ENCODE results near the gene TCEA3. TPM values are rescaled to one million over a fixed set of nuclear protein-coding genes. Genes with fewer than 3 reads are reported as not detected.
A peak's percentile ranks its signal among the peaks of the same experiment; 100 is the strongest.

Gene TCEA3
- total RNA-seq, 2 donors from 2014 or later: 110 to 140 TPM

DNA sequence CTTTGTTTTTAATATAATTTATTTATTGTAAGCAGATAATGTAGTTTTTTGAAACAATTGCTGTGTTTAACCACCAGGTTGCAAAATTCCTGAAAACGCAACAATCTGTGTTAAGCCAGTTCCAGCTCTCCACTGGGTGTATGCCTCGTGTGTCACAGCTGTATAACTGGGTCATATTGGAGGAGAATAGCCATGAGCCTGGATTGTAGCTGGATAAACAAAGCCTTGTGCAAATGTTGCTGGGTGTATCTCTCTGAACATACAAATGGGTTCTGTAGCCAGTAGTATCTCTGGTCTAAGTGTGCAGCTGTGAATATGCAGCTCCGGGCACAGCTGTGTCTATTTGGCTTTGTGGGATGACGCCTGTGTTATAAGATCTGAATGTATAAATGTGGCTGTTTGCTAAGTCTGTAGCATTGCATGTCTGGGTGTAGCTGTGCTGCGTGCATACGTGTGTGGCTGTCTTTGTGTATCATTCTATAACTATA lies 2.8 kb downstream of the TCEA3 start:
- ATAC-seq (peak; percentile 53), DNase-seq (peak; percentile 64 to 90 (median 84))
- WGBS, 2 donors: 15 to 19% methylated on average over 6 of the region's 6 CpGs
- H3K4me3 ChIP-seq: peak overlapping the region in 1 of 2 donors; percentile 8
- TF ChIP-seq POLR2A (IDR thresholded peaks at IDR 0.05): peak; percentile 67 to 84 (median 84)
- TF ChIP-seq, protein P1, sequence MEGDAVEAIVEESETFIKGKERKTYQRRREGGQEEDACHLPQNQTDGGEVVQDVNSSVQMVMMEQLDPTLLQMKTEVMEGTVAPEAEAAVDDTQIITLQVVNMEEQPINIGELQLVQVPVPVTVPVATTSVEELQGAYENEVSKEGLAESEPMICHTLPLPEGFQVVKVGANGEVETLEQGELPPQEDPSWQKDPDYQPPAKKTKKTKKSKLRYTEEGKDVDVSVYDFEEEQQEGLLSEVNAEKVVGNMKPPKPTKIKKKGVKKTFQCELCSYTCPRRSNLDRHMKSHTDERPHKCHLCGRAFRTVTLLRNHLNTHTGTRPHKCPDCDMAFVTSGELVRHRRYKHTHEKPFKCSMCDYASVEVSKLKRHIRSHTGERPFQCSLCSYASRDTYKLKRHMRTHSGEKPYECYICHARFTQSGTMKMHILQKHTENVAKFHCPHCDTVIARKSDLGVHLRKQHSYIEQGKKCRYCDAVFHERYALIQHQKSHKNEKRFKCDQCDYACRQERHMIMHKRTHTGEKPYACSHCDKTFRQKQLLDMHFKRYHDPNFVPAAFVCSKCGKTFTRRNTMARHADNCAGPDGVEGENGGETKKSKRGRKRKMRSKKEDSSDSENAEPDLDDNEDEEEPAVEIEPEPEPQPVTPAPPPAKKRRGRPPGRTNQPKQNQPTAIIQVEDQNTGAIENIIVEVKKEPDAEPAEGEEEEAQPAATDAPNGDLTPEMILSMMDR (IDR thresholded peaks at IDR 0.05): peak in 5 of 7 experiments; percentile 10 to 47 (median 33)
- H3K27me3 ChIP-seq: no peaks in the 10 kb centered on the region
- intact Hi-C loops (cut with DNase I): no loop called here
- peak overlapping the region; percentile 89 to 97 (median 96) for H3K27ac ChIP-seq
- no peaks in the 10 kb centered on the region for H3K36me3 ChIP-seq (replicated peaks in 1 of 2; ENCODE audit: insufficient read depth in 1 of 2, low read depth in 2 of 2)
- no peaks in the 10 kb centered on the region for H3K9me3 ChIP-seq
- H3K4me1 ChIP-seq: peaks cover 80% of the 10 kb centered on the region

DNA sequence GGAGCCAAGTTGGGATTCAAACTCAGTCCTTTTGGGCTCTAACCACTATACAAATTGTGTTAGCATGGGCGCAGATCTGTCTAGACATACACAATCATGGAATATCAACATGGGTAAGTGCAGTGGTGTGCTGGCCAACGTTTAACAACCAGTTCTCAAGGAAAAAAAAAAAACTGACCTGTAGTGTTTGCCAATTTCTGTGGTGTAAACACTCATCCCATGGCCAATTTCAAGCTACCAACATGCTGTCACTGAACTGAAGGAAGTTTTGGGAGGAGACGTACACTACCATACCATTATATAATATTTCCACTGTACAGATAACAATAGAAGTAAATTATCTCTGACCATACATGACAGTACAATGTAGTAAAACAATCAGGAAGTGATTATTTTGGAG lies 3.2 kb downstream of the TCEA3 start:
- Histone ChIP-seq H3K27me3 (no peaks in the 10 kb centered on the region), H3K36me3 (replicated peaks in 1 of 2; ENCODE audit: insufficient read depth in 1 of 2, low read depth in 2 of 2) (no peaks in the 10 kb centered on the region), H3K27ac (peak overlapping the region; percentile 89 to 97 (median 96)), H3K9me3 (no peaks in the 10 kb centered on the region), H3K4me1 (peaks cover 84% of the 10 kb centered on the region), H3K4me3 (no peak overlapping the region)
- intact Hi-C loops (cut with DNase I): no loop called here
- 22 to 34% methylated on average over 3 of the region's 3 CpGs for WGBS, 2 donors
- DNase-seq: peak in 2 of 4 donors; percentile 27 to 34
- no peak for TF ChIP-seq POLR2A (IDR thresholded peaks at IDR 0.05)
- TF ChIP-seq, protein P1 (IDR thresholded peaks at IDR 0.05): no peak
- ATAC-seq: no peak

DNA sequence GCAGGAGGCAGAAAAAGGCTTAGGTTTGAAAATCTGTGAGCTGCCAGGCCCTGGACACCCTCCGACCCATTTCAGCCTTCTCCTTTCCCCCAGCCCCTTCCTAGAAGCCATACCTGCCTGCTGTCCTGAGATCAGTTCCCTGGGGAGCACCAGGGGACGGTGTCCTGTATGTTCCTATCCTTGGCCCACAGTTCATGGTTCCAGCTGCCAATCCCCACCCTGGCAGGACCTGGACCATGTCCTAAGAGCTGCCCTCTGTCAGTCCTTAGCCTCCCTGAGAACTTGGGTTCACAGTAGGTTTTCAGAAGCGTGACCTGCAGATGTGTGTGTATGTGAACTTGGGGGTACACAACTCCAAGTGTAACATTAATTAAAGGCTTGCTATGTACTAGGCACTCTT lies 3.8 kb downstream of the TCEA3 start:
- no peak for ATAC-seq
- intact Hi-C loops (cut with DNase I): no loop called here
- peaks cover 83% of the 10 kb centered on the region for H3K4me1 ChIP-seq
- TF ChIP-seq, protein P1 (IDR thresholded peaks at IDR 0.05): no peak
- TF ChIP-seq POLR2A (IDR thresholded peaks at IDR 0.05): no peak
- no peaks in the 10 kb centered on the region for H3K36me3 ChIP-seq (replicated peaks in 1 of 2; ENCODE audit: insufficient read depth in 1 of 2, low read depth in 2 of 2)
- H3K27me3 ChIP-seq: no peaks in the 10 kb centered on the region
- H3K27ac ChIP-seq: peak overlapping the region; percentile 89 to 97 (median 96)
- H3K9me3 ChIP-seq: no peaks in the 10 kb centered on the region
- 54 to 67% methylated on average over 3 of the region's 3 CpGs for WGBS, 2 donors
- DNase-seq: peak in 1 of 4 donors; percentile 31
- no peak overlapping the region for H3K4me3 ChIP-seq

DNA sequence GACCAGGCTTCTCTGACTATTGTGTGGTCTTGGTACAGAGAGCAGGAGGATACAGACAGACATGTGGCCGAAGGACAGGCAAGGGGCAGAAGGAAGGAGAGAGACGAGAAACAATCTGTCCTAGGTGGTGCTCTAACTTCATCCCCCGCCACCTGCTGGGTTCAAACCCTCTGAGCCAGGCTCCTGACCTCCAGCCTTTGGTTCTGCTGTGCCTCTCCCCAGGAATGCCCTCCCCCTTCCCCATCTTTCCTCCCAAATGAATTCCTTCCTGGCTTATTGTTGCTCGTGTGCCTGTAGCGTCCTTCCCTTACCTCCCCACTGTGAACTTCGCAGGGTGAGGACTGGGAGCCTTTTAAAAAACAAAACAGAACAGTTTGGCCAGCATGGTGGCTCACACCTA lies 5.4 kb downstream of the TCEA3 start:
- no peak for ATAC-seq
- TF ChIP-seq, protein P1 (IDR thresholded peaks at IDR 0.05): no peak
- TF ChIP-seq POLR2A (IDR thresholded peaks at IDR 0.05): no peak
- peaks cover 74% of the 10 kb centered on the region for H3K4me1 ChIP-seq
- no peaks in the 10 kb centered on the region for H3K36me3 ChIP-seq (replicated peaks in 1 of 2; ENCODE audit: insufficient read depth in 1 of 2, low read depth in 2 of 2)
- 68 to 69% methylated on average over 6 of the region's 6 CpGs for WGBS, 2 donors
- no peaks in the 10 kb centered on the region for H3K27me3 ChIP-seq
- DNase-seq: no peak
- intact Hi-C loops (cut with DNase I): no loop called here
- H3K4me3 ChIP-seq: no peak overlapping the region
- H3K27ac ChIP-seq: peak overlapping the region; percentile 57 to 97 (median 88)
- H3K9me3 ChIP-seq: no peaks in the 10 kb centered on the region

DNA sequence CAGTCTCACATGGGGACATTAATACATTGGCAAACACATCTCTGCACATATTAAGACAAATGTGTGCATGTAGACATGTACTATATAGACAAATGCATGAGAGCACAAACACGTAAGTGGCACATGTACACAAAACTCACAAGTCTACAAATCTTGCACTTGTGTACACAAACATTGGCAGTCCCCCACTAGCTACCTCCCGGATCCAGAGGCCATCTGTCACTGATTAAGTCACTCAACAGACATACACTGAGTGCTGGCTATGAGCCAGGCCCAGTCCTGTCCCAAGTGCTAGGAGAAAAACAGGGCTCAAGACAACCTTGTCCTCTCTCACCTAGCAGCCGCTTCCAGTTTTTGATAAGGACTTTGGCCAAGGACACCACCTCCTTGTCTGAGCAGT lies 7.0 kb downstream of the TCEA3 start:
- DNase-seq (peak; percentile 78 to 90 (median 86)), ATAC-seq (peak; percentile 23)
- TF ChIP-seq, protein P1 (IDR thresholded peaks at IDR 0.05): no peak
- no peak for TF ChIP-seq POLR2A (IDR thresholded peaks at IDR 0.05)
- Histone ChIP-seq H3K9me3 (no peaks in the 10 kb centered on the region), H3K27me3 (no peaks in the 10 kb centered on the region), H3K4me1 (peaks cover 68% of the 10 kb centered on the region), H3K27ac (peak overlapping the region; percentile 57 to 97 (median 88)), H3K4me3 (no peak overlapping the region), H3K36me3 (replicated peaks in 1 of 2; ENCODE audit: insufficient read depth in 1 of 2, low read depth in 2 of 2) (no peaks in the 10 kb centered on the region)
- intact Hi-C loops (cut with DNase I): no loop called here
- WGBS, 2 donors: 16 to 19% methylated on average over 3 of the region's 3 CpGs

All from body of pancreas (tissue), 4 donors.